Stimulated activated CD4-positive, alpha-beta T cell treated with anti-CD3 and anti-CD28 coated beads, Interleukin-1b, Interleukin-23, amount 100 ng/mL, for 4 hours (primary cell): ENCODE results near the gene SUSD6.

Source experiments
- DNase-seq, 2 donors: peaks; one replicate each; pipeline ENCODE4 v3.0.0-alpha.2; 2020; ENCODE audit warnings: low read depth in 2 of 2

Gene SUSD6, protein sequence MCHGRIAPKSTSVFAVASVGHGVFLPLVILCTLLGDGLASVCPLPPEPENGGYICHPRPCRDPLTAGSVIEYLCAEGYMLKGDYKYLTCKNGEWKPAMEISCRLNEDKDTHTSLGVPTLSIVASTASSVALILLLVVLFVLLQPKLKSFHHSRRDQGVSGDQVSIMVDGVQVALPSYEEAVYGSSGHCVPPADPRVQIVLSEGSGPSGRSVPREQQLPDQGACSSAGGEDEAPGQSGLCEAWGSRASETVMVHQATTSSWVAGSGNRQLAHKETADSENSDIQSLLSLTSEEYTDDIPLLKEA

DNA sequence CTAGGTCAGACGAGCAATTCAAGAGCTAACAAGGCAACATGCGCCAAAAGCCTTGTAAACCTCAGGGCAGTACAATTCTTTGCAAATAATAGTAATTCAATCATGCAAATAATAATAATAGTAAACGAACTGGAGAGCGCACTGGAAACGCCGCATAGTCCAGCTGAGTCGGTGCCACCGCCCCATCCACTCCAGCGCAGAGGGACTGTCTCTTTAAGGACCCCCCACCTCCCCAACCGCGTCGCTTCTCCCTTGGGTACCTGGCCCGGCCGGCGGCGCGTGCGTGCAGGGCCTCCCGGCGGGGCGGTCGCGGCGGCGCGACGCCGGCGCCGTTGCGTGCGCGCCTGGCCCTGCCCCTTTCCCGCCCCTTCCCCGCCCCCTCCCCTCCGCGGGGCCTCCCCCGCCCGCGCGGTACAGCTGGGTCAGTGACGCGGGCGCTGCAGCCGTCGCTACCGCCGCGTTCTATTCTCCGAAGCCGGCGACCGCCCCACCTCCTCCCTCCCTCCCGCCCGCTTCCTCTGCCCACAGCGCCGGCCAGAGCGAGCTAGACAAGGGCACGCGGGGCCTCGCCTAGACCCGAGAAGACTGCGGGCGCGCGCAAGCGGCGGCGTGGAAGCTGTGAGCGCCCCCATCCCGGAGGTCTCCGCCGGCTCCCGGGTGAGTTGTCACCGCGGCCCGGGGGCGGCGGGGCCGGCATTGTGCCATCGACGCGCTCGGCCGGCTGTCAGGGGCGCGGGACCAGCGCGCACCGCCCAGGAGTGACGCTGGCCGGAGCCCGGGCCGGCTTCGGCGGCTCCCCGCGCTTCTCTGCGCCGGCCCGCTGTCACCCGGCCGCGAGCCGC lies at the start of gene SUSD6:
Gene SUSD6, plus strand, starts transcription at position 425 of the 842 bp plus-strand sequence. CDS start 46,997 bp downstream, outside the sequence.
- peak; percentile 84 to 86 for DNase-seq

DNA sequence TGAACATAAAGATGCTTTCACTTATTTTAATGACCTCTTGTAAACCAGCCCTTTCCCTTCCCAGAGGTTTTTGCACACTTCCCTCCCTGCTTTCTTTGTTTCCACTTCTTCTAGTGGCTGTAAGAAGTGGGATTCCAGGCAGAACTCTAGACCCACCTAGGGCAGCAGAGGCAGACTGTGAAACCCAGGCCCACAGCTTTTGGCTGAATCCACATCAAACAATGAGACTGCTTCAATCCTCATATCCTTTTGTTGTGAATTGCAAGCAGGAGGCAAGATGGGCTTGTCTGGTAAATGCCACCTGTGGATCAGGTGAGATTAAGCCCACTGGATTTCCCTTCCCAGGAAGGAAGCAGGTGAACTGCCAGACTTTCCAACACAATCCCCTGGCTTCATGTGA lies 49.5 kb upstream of the SUSD6 start:
- no peak for DNase-seq

DNA sequence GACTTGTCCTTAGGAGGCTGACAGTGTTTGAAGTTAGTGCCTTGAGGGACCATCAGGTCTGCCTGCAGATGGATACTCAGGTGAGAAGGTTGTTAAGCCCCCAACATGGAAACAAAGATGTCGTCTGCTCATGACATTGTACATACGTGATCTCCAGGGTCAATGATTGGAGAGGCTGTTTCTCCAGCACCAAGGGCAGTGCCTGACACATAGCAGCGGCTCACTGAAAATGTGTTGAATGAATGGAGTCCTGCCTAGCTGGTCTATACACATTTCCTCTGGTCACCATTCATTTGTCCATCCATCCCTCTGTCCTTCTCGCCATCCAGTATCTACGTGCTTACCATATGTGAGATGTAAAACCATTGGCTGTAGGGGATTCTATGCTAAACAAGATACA lies 43.8 kb upstream of the SUSD6 start:
- DNase-seq: no peak

DNA sequence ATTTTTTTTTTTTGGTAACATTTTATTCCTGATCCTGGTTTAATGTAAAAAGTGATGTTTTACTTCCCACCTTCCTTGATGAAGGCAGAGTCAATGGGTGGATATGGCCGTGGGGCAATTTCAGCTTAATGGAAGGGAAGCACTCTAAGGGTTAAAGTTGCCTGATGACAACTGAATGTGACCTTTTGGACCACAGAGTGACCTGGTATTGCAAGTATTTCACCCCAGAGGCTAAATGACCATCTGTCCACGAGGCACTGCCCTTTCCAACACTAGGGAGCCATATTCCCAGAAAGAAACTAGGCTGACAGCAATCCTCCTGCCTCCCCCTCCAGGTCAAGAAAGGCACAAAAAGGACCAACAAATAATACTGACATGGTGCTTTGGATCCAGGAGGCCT lies 41.5 kb upstream of the SUSD6 start:
- DNase-seq: no peak

DNA sequence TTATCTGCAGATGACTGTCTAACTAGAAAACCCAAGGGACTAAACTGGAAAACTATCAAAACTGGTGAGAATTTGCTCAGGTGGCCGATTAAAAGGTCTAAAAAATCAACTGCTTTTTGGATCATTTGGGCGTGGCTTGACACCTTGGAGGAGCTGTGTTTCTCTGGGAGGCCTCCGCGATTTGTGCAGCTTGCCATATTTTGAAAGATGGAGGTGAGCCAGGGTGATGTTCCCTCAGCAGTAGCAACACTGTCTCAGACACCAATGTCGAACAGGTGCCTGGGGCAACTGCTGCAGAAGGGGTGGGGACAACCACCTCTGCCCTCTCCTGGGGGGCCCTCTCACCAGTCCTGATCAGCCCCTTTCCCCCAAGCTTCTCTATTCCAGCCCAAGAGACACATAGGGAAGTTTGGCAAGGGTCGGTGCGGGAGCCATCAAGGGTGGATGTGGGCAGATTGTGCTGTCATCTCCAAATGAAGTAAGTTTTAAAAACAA lies 40.5 kb upstream of the SUSD6 start:
- DNase-seq: no peak

DNA sequence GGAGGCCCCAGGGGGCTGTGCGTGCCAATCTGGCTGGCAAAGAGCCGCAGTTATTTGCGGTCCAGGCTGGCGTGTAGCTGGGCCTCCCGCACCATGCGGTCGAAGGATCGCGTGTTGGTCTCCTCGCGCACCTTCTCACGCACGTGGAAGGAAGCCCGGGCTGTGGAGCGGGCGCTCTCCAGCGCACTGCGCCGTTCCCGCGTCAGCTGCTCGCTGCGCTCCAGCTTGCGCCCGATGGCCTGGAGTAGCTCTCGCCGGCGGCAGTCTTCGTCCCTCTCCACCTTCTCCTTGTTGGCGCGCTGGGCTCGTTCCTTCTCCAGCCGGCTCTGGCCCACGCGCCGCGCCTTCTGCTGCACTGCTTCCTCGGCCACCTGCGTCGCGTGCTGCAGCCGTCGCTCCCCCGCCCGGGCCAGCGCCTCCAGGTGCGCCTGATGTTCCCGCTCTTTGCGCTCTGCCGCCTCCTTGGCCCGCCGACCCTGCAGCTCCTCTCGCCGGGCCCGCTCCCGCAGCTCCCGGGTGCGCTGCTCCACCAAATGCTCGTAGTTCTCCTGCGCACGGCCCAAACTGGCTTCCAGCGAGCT lies 39.9 kb upstream of the SUSD6 start:
- no peak for DNase-seq

DNA sequence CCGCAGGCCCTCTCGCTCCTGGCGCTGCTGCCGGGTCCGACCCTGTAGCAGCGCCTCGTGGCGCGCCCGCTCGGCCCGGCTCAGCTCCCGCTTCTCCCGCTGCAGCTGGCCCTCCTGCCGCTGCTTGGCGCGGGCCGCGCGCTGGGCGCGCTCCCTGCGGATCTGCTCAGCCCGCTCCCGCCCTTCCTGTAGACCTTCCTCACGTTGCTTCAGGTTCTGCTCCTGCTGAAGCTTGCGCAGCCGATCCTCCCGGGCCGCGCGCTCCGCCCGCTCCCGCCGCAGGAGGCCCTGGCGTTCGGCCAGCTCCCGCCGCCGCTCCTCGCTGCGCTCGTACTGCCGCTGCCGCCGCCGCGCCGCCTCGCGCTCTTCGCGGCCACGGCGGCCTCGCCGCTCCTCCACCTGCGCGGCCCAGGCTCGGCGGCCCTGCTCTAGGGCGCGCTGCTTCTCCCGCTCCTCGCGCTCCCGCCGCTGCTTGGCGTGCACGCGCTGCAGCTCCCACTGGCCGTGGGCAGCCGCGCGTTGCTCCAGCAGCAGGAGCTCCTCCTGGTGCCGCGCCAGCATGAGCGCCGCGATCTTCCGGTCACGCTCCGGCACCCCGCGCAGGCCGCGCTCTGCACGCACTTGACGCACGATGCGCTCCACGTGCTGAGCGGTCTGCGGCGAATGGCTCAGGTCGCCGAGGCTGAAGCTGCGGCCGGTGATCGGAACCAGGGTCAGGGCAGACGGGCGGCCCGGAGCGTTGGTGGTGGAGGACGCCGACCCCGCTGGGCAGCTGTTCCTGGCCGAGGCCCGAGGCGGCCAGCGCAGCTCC lies 39.2 kb upstream of the SUSD6 start:
- DNase-seq: no peak

DNA sequence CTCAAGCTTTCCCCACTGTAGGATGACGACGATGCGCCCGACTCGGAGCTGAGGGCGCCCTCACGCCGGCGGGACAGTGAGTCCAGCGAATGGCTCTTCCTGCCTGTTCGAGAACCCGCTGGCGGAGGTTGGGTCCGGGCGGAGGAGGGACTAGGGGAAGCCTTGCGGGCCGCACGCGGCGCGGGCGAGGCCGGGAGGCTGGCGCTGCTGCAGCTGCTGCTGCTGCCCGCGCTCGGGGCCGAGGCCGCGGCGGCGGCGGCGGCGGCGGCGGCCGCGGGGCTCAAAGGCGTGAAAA lies 38.6 kb upstream of the SUSD6 start:
- no peak for DNase-seq

DNA sequence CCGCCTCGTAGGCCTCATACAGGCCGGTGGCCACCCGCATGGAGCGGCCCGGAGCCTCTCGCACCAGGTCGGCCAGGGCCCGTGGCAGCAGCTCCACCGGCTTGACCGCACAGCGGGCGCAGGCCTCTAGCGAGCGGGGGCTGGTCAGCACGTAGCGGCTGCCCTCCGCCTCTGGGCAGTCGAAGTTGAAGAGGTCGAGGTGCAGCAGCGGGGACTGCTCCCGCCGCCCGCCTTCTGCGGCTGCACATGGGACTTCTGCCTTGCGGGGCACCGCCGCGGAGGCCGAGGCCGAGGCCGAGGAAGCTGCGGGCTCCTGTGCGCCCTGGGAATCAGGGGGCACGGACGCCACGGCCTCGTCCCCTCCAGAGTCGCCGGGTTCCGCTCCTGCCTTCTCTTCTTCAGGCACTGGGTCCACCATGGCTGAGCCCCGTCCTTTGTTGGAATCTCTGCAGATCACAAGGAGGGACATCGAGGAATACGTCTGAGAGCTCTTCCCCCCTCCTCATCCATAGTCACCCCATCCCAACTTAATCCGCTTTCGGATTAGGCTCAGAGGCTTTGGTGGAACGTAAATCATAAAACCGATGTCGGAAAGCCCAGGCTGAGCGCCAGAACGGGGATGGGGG lies 38.1 kb upstream of the SUSD6 start:
- no peak for DNase-seq

DNA sequence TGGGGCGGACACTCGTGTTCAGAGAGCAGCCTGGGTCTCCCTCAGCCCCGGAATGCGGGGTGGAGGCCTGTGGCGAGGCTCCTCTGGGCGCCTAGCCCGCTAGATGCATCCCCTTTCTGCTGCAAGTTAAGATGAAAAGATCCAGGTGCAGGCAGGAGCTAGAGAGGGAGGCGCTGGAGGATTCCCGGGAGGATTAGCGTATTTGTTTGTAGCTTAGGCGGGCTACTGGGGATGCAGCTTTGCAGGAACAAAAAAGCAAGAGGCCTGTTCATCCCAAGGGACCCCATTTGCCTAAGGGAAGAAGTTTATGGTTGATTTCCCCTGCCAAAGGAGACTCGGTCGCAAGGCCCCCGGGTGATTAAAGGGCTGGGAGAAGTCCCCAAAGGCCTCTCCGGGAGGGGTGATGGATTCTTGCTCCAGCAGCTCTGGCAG lies 37.5 kb upstream of the SUSD6 start:
- DNase-seq: no peak

DNA sequence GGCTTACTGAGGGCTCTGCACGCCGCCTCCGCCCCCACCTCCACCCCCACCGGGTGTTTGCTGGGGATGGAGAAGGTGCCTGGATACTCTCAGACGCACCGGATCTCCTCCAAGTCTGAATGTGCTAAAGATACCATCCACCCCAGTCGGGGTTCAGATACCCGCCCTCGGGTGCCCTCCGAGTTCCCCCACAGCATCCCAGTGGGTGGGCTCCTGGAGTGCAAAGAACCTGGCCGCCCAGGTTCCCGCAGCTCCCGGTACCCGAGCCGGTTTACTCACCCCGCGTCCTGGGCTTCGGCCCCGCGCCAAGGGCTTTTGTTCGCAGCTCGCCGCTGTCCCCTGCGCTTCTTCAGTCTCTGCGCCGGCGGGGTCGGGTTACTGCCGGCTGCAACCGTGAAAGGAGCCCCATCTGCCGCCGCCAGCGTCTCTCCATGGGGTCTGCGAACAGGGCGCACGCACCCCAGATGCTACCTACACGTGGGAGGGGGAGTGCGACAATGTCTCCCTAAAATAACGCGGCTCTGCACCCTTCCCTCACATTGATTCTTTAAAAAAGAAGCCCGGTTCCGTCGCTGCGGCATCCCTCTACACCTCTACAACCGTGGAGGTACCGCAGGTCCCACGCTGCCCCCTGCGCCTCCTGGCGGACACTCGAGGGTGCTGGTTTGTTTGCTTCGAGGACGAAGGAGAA lies 37.0 kb upstream of the SUSD6 start, which contains the start of gene CCDC177:
Gene CCDC177, minus strand, starts transcription at position 609 of the 691 bp plus-strand sequence. CDS start 1,249 bp downstream, outside the sequence.
- peak; percentile 64 to 73 for DNase-seq

DNA sequence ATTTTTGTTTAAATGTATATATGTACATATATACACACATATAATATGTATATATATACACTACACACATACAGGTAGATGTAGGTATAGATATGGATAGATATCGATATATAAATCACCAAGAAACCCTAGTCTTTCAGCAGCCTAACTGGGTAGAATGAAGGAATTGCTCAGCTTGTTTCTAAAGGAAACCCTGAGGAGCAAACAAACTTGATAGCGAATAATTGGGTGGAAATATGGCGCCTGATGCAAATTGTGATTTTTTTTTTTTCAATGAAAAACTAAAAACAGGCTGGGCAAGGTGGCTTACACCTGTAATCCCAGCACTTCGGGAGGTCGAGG lies 36.5 kb upstream of the SUSD6 start:
- no peak for DNase-seq

DNA sequence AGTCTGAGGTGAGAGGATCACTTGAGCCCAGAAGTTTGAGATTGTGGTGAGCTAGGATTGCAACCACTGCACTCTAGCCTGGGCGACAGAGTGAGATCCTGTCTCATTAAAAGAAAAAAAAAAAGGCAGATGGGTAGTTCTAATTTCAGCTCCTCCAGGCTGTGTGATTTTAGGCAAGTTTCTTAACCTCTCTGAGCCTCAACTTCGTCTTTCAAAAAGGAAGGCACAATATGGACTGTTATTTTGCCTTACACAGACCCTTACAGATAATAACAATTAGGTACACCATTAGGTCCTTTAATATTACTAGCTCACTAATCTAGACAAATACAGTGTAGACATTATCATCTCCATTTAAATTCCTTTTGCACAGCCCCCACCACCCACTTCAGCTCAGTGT lies 31.9 kb upstream of the SUSD6 start:
- no peak for DNase-seq

DNA sequence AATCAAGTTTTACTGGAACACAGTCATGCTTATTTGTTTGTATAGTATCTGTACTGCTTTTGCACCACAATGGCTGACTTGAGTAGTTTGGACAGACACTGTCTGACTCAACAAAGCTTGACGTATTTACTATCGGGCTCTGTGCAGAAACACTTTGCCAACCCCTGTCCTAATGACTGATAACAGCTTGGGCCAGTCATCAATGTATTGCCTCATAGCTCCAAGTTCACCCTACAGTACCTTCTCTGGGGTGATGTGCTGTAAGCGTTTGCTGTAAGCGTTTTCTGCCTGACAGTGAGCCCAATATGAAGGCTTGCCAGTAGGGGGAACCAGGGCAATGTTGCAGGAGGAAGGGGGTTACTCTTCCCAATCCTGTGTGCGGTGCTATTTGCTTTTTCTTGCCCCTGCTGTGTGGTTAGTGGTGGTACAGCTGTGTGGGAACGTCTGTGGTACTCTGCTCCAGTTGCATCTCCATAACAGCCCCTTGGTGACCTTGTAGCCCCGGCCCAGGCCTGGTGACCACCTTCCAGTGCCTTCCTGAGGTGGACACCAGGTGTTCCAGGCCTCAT lies 31.3 kb upstream of the SUSD6 start:
- DNase-seq: no peak

DNA sequence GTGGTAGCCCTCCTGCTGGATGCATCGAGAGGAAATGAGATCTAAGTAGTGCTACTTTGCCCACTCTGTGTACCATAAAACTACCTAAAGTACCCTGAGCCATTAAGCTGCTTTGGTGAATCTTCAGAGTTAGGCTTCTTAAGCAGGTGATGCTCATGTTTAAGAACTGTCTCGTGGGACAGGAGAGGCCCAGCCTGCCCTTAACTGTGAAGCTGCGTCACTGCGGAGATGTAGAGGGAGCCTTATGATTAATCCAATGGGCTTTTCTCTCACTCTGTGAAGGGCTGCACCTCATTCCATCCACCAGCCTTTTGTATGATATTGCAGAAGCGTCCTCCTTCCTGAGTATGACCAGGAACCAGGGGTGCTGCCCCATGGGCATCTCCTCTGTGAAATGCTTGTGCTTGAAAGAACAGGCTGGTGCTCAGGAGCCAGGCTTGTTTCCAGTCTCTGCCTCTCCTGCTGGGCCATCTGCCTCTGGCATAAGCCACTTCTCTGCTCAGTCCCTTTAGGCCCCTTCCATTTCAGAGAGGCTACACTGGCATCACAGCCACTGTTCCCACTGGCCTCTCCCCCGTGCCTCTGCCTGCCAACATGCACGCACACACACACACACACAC lies 30.0 kb upstream of the SUSD6 start:
- DNase-seq: no peak

DNA sequence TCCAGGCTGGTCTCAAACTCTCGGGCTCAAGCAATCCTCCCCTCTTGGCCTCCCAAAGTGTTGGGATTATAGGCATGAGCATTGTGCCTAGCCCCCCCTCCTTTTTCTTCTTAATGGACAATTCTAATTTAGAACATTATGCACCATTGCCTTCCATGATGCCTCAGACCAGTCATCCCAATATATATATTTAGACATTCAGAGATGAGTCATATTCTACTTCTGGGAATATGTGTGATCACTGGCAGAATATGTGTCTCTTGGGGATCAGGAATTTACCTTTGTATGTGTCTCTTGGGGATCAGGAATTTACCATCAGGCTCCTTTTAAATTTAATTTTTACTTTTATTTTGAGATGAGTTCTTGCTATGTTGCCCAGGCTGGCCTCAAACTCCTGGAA lies 29.2 kb upstream of the SUSD6 start:
- no peak for DNase-seq

DNA sequence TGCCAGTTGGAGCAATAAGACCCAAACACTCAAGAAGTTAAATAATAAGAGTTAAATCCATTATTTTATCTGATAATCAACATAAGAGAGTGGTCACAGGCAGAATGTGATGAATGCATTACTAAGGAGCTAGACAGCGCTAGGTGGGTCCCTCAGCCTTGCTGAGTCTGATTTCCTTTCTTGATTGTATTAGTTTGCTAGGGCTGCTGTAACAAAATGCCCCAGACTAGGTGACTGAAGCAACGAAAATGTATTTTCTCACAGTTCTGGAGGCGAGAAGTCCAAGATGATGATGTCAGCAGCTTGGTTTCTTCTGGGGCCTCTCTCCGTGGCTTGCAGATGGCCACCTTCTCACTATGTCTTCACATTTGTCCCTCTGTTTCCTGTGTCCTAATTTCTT lies 28.6 kb upstream of the SUSD6 start:
- no peak for DNase-seq

DNA sequence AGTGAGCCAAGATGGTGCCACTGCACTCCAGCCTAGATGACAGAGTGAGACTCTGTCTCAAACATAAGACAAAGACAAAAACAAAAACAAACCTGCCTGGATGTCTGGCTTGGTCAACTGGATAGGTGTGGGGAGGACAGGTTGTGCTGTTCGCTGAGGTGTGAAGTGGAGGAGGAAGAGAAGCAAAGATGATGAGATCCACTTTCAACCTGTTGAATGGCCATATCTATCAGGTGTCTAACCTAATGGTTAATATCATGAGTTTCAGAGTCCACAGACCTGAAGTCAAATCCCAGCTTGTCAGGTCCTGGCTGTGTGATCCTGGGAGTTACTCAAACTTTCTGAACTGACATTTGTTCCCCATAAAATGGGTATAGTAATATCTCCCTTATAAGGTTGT lies 27.0 kb upstream of the SUSD6 start:
- DNase-seq: no peak

DNA sequence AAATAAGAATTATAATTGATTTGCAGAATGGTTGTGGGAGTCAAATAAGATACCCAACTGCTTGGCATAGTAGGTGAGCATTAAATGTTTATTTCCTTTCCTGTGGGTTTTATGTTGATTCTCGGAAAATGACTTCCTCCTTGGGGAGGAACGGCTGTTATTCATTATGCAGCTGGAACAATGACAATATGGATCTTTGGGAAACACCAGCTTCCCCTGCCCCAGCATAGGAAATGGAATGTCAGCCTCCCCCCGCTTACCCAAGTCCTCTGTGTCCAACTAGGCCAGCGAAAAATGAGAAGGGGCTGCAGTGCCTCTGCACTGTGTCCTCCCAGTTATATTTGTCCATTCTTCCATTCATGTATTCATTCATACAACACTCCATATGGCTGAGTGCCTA lies 25.0 kb upstream of the SUSD6 start:
- DNase-seq: no peak

DNA sequence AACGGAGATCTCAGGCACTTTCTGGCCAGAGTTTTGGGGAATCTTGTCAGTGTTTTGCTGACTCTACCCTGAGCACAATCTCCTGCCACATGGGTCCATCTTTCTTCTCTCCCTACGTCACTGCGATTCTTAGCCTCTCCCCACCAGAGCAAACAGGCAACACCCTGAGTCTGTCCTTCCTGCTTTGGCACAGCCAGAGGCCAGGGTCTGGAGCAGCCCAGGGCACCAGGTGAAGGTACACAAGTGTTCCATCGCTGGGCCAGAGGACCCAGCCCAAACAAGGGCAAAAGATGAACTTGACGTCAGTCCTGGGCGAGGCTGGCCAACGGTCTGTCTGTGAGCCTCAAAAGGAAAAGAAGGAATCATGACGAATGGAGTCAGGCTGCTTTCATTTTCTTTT lies 24.0 kb upstream of the SUSD6 start:
- no peak for DNase-seq
